NCI-H2227 (cell line): ENCODE results near the gene C11orf21.

Experiments used
- DNase-seq: peaks from one replicate; lab custom pipeline; 2025; ENCODE audit not compliant: unreplicated experiment; lab: John Stamatoyannopoulos, UW

Gene C11orf21

GRCh38 chr11:2261436-2262230 is 40.1 kb downstream of the C11orf21 start:
- no peak for DNase-seq

GRCh38 chr11:2260491-2261364 is 41.0 kb downstream of the C11orf21 start:
- DNase-seq = no peak

- DNase-seq = no peak
Measured at GRCh38 chr11:2259897-2260451, 41.7 kb downstream of the C11orf21 start.

- no peak for DNase-seq
Measured at GRCh38 chr11:2259466-2259830, 42.3 kb downstream of the C11orf21 start.

- no peak for DNase-seq
Measured at GRCh38 chr11:2258501-2259465, 42.9 kb downstream of the C11orf21 start.

- DNase-seq = no peak
Measured at GRCh38 chr11:2256951-2257700, 44.6 kb downstream of the C11orf21 start.

- no peak for DNase-seq
Measured at GRCh38 chr11:2256293-2256913, 45.3 kb downstream of the C11orf21 start.

- no peak for DNase-seq
Measured at GRCh38 chr11:2252018-2252417, 49.7 kb downstream of the C11orf21 start.

GRCh38 chr11:2251138-2251537 is 50.6 kb downstream of the C11orf21 start:
- DNase-seq = no peak

GRCh38 chr11:2250485-2250884 is 51.2 kb downstream of the C11orf21 start:
- no peak for DNase-seq

GRCh38 chr11:2250041-2250440 is 51.7 kb downstream of the C11orf21 start:
- DNase-seq = no peak

GRCh38 chr11:2249189-2249916 is 52.4 kb downstream of the C11orf21 start:
- no peak for DNase-seq

GRCh38 chr11:2248762-2249161 is 53.0 kb downstream of the C11orf21 start:
- no peak for DNase-seq

GRCh38 chr11:2248242-2248641 is 53.5 kb downstream of the C11orf21 start:
- no peak for DNase-seq

- DNase-seq = no peak
Measured at GRCh38 chr11:2247496-2247895, 54.2 kb downstream of the C11orf21 start.
